ENCODE results near the gene PRC1.
A peak's percentile ranks its signal among the peaks of the same experiment; 100 is the strongest.

PRC1 gene

DNA sequence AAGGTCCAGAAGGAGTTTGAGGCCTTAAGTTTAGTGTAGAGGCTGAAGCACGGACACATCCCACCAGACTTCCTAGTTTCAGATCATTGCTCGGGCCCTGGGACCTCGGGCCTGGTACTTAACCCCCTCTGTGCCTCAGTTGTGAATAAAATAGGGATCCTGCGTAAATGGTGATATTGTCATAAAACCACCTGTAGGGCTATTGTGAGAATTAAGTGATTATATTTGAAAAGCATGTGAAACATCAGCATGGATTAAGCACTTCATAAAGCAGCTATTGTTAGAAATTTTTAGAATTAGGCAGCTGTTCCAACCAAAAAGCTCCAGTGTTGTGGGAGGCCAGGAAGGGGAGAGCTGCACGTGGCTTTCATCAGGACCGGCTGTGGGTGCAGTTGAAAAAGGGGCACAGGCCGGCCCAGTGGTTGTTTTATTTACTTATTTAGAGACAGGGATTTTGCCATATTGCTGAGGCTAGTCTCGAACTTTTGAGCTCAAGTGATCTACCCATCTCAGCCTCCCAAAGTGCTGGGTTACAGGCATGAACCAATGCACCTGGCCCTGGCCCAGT, 35.2 kb downstream of the PRC1 start:
- Histone ChIP-seq H3K27me3 (ENCODE audit: control insufficient read depth, insufficient read depth, low read length) (no peaks in the 10 kb centered on the region), H3K4me3 (ENCODE audit: low read length) (no peak overlapping the region), H3K27ac (ENCODE audit: low read depth, low read length) (no peak overlapping the region), H3K4me1 (ENCODE audit: control insufficient read depth, insufficient read depth, low read length) (peaks cover 8% of the 10 kb centered on the region), H3K9ac (ENCODE audit: low read length) (no peak overlapping the region), H3K36me3 (ENCODE audit: control insufficient read depth, insufficient read depth, low read length) (no peaks in the 10 kb centered on the region)

GRCh38 chr15:90957791-90958190, 36.5 kb downstream of the PRC1 start:
- no peak overlapping the region for H3K27ac ChIP-seq (ENCODE audit: low read depth, low read length)
- peaks cover 7% of the 10 kb centered on the region for H3K36me3 ChIP-seq (ENCODE audit: control insufficient read depth, insufficient read depth, low read length)
- H3K4me3 ChIP-seq (ENCODE audit: low read length): peak overlapping the region; percentile 77
- H3K9ac ChIP-seq (ENCODE audit: low read length): no peak overlapping the region
- H3K27me3 ChIP-seq (ENCODE audit: control insufficient read depth, insufficient read depth, low read length): no peaks in the 10 kb centered on the region
- H3K4me1 ChIP-seq (ENCODE audit: control insufficient read depth, insufficient read depth, low read length): peaks cover 8% of the 10 kb centered on the region

DNA sequence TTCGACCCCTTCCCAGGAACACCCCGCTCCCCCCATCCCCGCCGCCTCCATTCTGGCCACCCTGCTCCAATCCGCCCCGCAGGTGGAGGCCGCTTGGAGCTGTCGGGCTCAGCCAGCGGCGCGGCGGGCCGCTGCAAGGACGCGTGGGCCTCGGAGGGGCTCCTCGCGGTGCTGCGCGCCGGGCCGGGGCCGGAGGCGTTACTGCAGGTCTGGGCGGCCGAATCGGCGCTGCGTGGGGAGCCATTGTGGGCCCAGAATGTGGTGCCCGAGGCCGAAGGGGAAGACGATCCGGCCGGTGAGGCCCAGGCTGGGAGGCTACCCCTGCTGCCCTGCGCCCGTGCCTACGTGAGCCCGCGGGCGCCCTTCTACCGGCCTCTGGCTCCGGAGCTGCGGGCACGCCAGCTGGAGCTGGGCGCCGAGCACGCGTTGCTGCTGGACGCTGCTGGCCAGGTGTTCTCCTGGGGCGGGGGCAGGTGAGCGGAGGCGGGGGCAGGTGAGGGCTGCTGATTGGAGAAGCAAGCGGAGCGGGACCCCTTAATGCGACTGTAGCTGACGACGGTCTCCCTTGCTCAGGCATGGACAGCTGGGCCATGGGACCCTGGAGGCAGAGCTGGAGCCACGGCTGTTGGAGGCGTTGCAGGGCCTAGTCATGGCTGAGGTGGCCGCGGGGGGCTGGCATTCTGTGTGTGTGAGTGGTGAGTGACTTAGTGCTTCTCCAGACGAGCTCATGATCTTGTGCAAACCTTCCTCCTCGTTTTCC, 37.1 kb downstream of the PRC1 start:
- Histone ChIP-seq H3K27ac (ENCODE audit: low read depth, low read length) (peak overlapping the region; percentile 53), H3K4me1 (ENCODE audit: control insufficient read depth, insufficient read depth, low read length) (peaks cover 8% of the 10 kb centered on the region), H3K27me3 (ENCODE audit: control insufficient read depth, insufficient read depth, low read length) (no peaks in the 10 kb centered on the region), H3K9ac (ENCODE audit: low read length) (no peak overlapping the region), H3K4me3 (ENCODE audit: low read length) (peak overlapping the region; percentile 77), H3K36me3 (ENCODE audit: control insufficient read depth, insufficient read depth, low read length) (peaks cover 8% of the 10 kb centered on the region)

DNA sequence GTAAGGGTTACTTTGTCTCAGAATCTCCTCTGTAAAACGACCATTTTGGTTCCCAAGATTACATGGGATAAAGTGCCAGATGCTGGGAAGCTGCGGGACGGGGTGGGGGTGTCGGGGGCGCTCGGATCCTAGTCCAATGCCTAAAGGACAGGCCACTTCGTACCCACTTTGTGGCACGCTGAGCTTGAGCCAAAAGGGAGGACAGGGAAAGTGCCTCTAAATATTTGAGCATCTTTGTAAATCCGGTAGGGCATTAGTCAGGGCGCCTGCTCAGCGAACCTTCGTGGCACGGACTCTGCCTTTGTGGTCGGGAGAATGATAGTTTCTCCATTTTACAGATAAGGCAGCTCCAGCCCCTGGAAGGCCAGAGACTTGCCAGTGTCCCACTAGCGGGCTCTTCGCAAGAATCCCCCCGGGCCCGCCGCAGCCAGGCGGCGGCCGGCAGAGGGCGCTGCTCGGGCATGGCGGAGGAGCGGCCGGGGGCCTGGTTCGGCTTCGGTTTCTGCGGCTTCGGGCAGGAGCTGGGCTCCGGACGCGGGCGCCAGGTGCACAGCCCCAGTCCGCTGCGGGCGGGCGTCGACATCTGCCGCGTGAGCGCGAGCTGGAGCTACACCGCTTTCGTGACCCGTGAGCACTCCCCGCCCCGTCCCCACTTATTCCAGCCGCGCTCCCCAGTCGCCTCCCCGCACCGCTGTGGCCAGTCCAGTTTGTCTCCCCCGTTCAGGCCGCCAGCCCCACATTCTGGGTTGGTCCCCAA, 37.9 kb downstream of the PRC1 start:
- Histone ChIP-seq H3K4me1 (ENCODE audit: control insufficient read depth, insufficient read depth, low read length) (peaks cover 8% of the 10 kb centered on the region), H3K4me3 (ENCODE audit: low read length) (peak overlapping the region; percentile 77), H3K9ac (ENCODE audit: low read length) (peak overlapping the region; percentile 32), H3K27ac (ENCODE audit: low read depth, low read length) (peak overlapping the region; percentile 53), H3K36me3 (ENCODE audit: control insufficient read depth, insufficient read depth, low read length) (peaks cover 12% of the 10 kb centered on the region), H3K27me3 (ENCODE audit: control insufficient read depth, insufficient read depth, low read length) (no peaks in the 10 kb centered on the region)

- H3K36me3 ChIP-seq (ENCODE audit: control insufficient read depth, insufficient read depth, low read length): peaks cover 12% of the 10 kb centered on the region
- H3K27ac ChIP-seq (ENCODE audit: low read depth, low read length): no peak overlapping the region
- peaks cover 7% of the 10 kb centered on the region for H3K4me1 ChIP-seq (ENCODE audit: control insufficient read depth, insufficient read depth, low read length)
- no peaks in the 10 kb centered on the region for H3K27me3 ChIP-seq (ENCODE audit: control insufficient read depth, insufficient read depth, low read length)
- no peak overlapping the region for H3K9ac ChIP-seq (ENCODE audit: low read length)
- H3K4me3 ChIP-seq (ENCODE audit: low read length): peak overlapping the region; percentile 86
Measured at GRCh38 chr15:90955624-90956273, 38.6 kb downstream of the PRC1 start.

DNA sequence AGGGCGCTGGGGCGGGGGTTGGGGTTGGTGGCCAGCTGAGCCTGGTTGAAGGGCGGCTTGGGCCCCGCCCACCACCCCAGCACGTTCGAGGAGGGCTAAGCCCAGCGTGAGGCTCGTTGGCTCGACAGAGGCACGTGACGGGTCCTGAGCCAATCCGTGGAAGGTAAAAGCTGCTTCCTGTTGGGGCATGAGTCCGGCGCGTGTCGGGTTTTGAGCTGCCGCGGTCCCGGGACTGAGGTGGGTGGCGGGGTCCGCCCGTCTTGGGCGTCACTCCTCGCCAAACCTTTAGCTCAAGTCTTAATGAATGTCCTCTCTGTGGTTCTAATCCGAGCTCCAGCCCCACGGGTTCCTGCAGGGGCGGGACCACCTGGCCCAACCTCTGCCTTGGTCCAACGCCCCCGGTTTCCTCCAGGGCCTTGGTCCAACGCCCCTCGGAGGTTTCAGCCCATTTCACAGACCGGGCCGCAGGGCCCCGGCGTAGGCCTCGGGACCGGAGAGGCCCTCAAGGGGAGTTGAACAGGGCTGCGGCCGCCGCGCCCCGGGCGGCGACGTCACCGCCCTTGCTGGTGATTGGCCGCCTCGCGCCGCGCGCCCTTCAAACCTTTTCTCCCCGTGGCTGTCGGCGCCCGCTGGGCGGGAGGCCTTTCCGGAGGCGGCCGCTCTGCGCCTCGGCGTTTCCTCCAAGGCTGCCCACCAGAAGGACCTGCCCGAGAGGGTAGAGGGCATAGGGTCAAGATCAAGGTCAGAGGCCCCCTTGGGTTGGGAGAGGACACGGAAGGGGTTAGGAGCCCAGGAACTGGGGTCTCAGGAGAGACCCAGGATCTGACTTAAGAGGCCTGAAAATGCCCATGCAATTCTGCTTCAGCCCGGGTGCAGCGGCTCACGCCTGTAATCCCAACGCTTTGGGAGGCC, 39.4 kb downstream of the PRC1 start, which contains the start of gene RCCD1:
TSS of gene RCCD1 (plus strand) at position 173 of the 912 bp plus-strand sequence. CDS start 1,851 bp downstream, outside the sequence.
- Histone ChIP-seq H3K4me1 (ENCODE audit: control insufficient read depth, insufficient read depth, low read length) (no peaks in the 10 kb centered on the region), H3K4me3 (ENCODE audit: low read length) (peak within 1 kb of the TSS; percentile 86), H3K27me3 (ENCODE audit: control insufficient read depth, insufficient read depth, low read length) (no peaks in the 10 kb centered on the region), H3K9ac (ENCODE audit: low read length) (peak within 1 kb of the TSS; percentile 85), H3K27ac (ENCODE audit: low read depth, low read length) (peak within 1 kb of the TSS; percentile 93), H3K36me3 (ENCODE audit: control insufficient read depth, insufficient read depth, low read length) (peaks cover 12% of the 10 kb centered on the region)

DNA sequence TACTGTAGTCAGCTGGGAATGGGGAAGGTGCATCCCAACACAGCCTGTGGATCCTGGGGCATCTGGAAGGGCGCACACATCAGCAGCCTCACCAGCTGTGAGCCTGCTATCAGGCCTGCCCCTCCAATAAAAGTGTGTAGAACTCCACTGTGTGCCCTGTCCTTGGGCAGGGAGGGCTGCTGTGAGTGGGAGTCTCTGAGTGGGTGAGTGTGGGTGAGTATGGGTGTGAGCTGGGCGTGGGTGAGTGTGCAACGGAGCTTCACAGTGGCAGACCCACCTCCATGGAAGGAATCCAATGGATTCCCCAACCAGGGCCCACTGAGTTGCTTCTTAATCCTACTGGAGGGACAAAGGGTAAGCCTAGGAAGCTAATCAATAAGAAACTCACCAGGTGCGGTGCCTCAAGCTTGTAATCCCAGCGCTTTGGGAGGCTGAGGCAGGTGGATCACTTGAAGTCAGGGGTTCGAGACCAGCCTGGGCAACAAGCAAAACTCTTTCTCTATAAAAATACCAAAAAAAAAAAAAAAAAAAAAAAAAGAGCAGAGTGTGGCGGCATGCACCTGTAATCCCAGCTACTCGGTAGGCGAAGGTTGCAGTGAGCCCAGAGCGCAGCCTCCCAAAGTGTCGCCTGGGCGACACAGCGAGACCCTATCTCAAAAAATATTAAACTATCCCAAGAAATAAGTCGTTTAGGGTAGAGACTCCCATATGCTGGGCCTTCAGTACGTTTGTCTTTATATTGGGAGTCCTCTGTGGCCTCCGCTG, 40.2 kb downstream of the PRC1 start:
- Histone ChIP-seq H3K4me3 (ENCODE audit: low read length) (no peak overlapping the region), H3K9ac (ENCODE audit: low read length) (no peak overlapping the region), H3K36me3 (ENCODE audit: control insufficient read depth, insufficient read depth, low read length) (peaks cover 18% of the 10 kb centered on the region), H3K27me3 (ENCODE audit: control insufficient read depth, insufficient read depth, low read length) (no peaks in the 10 kb centered on the region), H3K27ac (ENCODE audit: low read depth, low read length) (peak overlapping the region; percentile 93), H3K4me1 (ENCODE audit: control insufficient read depth, insufficient read depth, low read length) (no peaks in the 10 kb centered on the region)

DNA sequence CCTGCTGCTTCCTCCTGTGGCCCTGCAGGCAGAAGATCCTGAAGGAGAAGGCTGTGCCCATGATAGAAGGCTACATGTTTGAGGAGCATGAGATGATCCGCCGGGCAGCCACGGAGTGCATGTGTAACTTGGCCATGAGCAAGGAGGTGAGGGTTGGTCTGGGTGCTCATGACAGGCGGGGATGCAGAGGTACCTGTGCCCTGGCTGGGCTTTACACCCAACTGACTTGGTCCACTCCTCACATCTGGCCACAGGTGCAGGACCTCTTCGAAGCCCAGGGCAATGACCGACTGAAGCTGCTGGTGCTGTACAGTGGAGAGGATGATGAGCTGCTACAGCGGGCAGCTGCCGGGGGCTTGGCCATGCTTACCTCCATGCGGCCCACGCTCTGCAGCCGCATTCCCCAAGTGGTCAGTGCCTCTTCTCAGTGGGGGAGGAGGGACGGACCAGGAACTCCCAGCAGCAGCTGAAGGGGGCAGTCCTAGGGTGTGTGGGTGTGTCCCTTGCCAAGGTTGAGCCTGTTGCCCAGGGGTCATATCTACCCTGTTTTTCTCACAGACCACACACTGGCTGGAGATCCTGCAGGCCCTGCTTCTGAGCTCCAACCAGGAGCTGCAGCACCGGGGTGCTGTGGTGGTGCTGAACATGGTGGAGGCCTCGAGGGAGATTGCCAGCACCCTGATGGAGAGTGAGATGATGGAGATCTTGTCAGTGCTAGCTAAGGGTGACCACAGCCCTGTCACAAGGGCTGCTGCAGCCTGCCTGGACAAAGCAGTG, 41.2 kb downstream of the PRC1 start:
- Histone ChIP-seq H3K36me3 (ENCODE audit: control insufficient read depth, insufficient read depth, low read length) (peaks cover 20% of the 10 kb centered on the region), H3K4me1 (ENCODE audit: control insufficient read depth, insufficient read depth, low read length) (no peaks in the 10 kb centered on the region), H3K27ac (ENCODE audit: low read depth, low read length) (no peak overlapping the region), H3K27me3 (ENCODE audit: control insufficient read depth, insufficient read depth, low read length) (no peaks in the 10 kb centered on the region), H3K9ac (ENCODE audit: low read length) (no peak overlapping the region), H3K4me3 (ENCODE audit: low read length) (no peak overlapping the region)

- H3K9ac ChIP-seq (ENCODE audit: low read length): no peak overlapping the region
- no peak overlapping the region for H3K4me3 ChIP-seq (ENCODE audit: low read length)
- peaks cover 34% of the 10 kb centered on the region for H3K36me3 ChIP-seq (ENCODE audit: control insufficient read depth, insufficient read depth, low read length)
- H3K4me1 ChIP-seq (ENCODE audit: control insufficient read depth, insufficient read depth, low read length): no peaks in the 10 kb centered on the region
- no peak overlapping the region for H3K27ac ChIP-seq (ENCODE audit: low read depth, low read length)
- no peaks in the 10 kb centered on the region for H3K27me3 ChIP-seq (ENCODE audit: control insufficient read depth, insufficient read depth, low read length)
Measured at GRCh38 chr15:90950676-90951075, 43.7 kb downstream of the PRC1 start.

GRCh38 chr15:90949979-90950675, 44.2 kb downstream of the PRC1 start:
- H3K27ac ChIP-seq (ENCODE audit: low read depth, low read length): no peak overlapping the region

More at GRCh38 chr15:90949979-90950675, 44.2 kb downstream of the PRC1 start:
- no peaks in the 10 kb centered on the region for H3K4me1 ChIP-seq (ENCODE audit: control insufficient read depth, insufficient read depth, low read length)
- H3K9ac ChIP-seq (ENCODE audit: low read length): no peak overlapping the region
- H3K36me3 ChIP-seq (ENCODE audit: control insufficient read depth, insufficient read depth, low read length): peaks cover 34% of the 10 kb centered on the region
- no peaks in the 10 kb centered on the region for H3K27me3 ChIP-seq (ENCODE audit: control insufficient read depth, insufficient read depth, low read length)
- no peak overlapping the region for H3K4me3 ChIP-seq (ENCODE audit: low read length)

Data from rectal smooth muscle tissue (tissue), 1 donor.